ENCODE results near the gene PIGM.

Gene PIGM

GRCh38 chr1:159980786-159981185 lies 51.0 kb downstream of the PIGM start:
- Histone ChIP-seq H3K9me3 (no peaks in the 10 kb centered on the region), H3K27ac (no peak overlapping the region), H3K36me3 (no peaks in the 10 kb centered on the region), H3K27me3 (peaks cover 66% of the 10 kb centered on the region), H3K4me3 (ENCODE audit: low read depth in 1 of 2, low read length in 1 of 2) (no peak overlapping the region), H3K4me1 (ENCODE audit: control insufficient read depth in 1 of 2, insufficient read depth in 1 of 2, low read depth in 1 of 2, low read length in 1 of 2) (no peaks in the 10 kb centered on the region)
- TF ChIP-seq, protein P1, sequence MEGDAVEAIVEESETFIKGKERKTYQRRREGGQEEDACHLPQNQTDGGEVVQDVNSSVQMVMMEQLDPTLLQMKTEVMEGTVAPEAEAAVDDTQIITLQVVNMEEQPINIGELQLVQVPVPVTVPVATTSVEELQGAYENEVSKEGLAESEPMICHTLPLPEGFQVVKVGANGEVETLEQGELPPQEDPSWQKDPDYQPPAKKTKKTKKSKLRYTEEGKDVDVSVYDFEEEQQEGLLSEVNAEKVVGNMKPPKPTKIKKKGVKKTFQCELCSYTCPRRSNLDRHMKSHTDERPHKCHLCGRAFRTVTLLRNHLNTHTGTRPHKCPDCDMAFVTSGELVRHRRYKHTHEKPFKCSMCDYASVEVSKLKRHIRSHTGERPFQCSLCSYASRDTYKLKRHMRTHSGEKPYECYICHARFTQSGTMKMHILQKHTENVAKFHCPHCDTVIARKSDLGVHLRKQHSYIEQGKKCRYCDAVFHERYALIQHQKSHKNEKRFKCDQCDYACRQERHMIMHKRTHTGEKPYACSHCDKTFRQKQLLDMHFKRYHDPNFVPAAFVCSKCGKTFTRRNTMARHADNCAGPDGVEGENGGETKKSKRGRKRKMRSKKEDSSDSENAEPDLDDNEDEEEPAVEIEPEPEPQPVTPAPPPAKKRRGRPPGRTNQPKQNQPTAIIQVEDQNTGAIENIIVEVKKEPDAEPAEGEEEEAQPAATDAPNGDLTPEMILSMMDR (IDR thresholded peaks at IDR 0.05) = no peak

DNA sequence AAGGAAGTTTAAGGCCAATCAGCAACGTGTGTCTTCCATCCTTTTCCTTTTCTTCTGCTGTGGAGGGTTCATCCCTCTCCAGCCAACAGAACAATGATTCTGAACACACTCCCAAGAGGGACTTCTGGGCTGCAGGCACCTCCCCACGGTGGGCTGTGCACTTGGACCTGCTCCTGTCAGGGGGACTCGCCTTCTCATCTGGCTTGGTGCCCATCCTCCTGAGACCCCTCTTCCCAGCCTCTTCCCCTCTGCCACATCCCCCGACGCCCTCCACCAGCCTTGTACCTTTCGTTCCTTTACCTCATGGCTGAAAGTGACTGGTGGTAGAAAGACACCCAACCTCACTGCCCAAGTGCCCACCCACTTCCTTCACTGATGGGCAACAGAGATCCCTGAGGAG lies 51.7 kb downstream of the PIGM start:
- no peaks in the 10 kb centered on the region for H3K36me3 ChIP-seq

GRCh38 chr1:159979257-159979656 lies 52.5 kb downstream of the PIGM start:
- no peaks in the 10 kb centered on the region for H3K4me1 ChIP-seq (ENCODE audit: control insufficient read depth in 1 of 2, insufficient read depth in 1 of 2, low read depth in 1 of 2, low read length in 1 of 2)
- H3K27me3 ChIP-seq = peaks cover 78% of the 10 kb centered on the region
- no peaks in the 10 kb centered on the region for H3K36me3 ChIP-seq
- TF ChIP-seq, protein P1 (IDR thresholded peaks at IDR 0.05) = no peak
- no peaks in the 10 kb centered on the region for H3K9me3 ChIP-seq
- no peak overlapping the region for H3K27ac ChIP-seq
- H3K4me3 ChIP-seq (ENCODE audit: low read depth in 1 of 2, low read length in 1 of 2) = no peak overlapping the region

More for the DNA sequence above, 51.7 kb downstream of the PIGM start:
- Histone ChIP-seq H3K9me3 (no peaks in the 10 kb centered on the region), H3K4me3 (ENCODE audit: low read depth in 1 of 2, low read length in 1 of 2) (no peak overlapping the region), H3K4me1 (ENCODE audit: control insufficient read depth in 1 of 2, insufficient read depth in 1 of 2, low read depth in 1 of 2, low read length in 1 of 2) (no peaks in the 10 kb centered on the region), H3K27me3 (peaks cover 72% of the 10 kb centered on the region), H3K27ac (no peak overlapping the region)
- TF ChIP-seq, protein P1 (IDR thresholded peaks at IDR 0.05) = no peak

DNA sequence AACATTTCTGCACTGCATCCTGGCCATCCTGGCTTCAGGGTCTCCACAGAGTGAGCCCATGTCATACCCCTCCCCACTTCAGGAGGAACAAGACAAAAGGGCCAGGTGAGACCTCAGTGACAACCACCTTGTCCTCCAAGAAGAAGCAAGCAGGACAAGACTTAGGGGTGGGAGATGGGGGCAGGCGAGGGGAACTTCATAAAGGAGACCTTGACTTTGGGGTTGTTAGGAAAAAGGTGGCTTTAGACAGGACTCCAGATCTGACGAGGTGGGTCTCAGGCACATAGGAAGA lies 53.7 kb downstream of the PIGM start:
- H3K4me1 ChIP-seq (ENCODE audit: control insufficient read depth in 1 of 2, insufficient read depth in 1 of 2, low read depth in 1 of 2, low read length in 1 of 2) = no peaks in the 10 kb centered on the region
- peaks cover 75% of the 10 kb centered on the region for H3K27me3 ChIP-seq
- TF ChIP-seq, protein P1 (IDR thresholded peaks at IDR 0.05) = no peak
- H3K9me3 ChIP-seq = no peaks in the 10 kb centered on the region
- H3K4me3 ChIP-seq (ENCODE audit: low read depth in 1 of 2, low read length in 1 of 2) = no peak overlapping the region
- H3K36me3 ChIP-seq = no peaks in the 10 kb centered on the region
- no peak overlapping the region for H3K27ac ChIP-seq

- Histone ChIP-seq H3K4me3 (ENCODE audit: low read depth in 1 of 2, low read length in 1 of 2) (no peak overlapping the region), H3K27ac (no peak overlapping the region), H3K9me3 (no peaks in the 10 kb centered on the region), H3K4me1 (ENCODE audit: control insufficient read depth in 1 of 2, insufficient read depth in 1 of 2, low read depth in 1 of 2, low read length in 1 of 2) (no peaks in the 10 kb centered on the region), H3K36me3 (no peaks in the 10 kb centered on the region), H3K27me3 (peaks cover 73% of the 10 kb centered on the region)
- TF ChIP-seq, protein P1 (IDR thresholded peaks at IDR 0.05) = no peak
Measured at GRCh38 chr1:159977364-159978106, 54.3 kb downstream of the PIGM start.

All from neutrophil (primary cell).